Uterus (tissue), 4 donors: ENCODE results near the gene SPAG8. TPM values are rescaled to one million over a fixed set of nuclear protein-coding genes. Genes with fewer than 3 reads are reported as not detected.

Source experiments
- DNase-seq, 2 donors: peaks; one replicate each; pipeline ENCODE4 v3.0.0-alpha.2; 2019 to 2020
- H3K27ac ChIP-seq, 2 donors: fragments of 200-600 bp; sonication (generic); 1 replicate in 1 of 2; 2 replicates in 1 of 2; pipeline ENCODE4 v1.5.1; 2016 to 2018
- H3K27me3 ChIP-seq, 2 donors: fragments of 200-600 bp; sonication (generic); one replicate each; pipeline ENCODE4 v1.5.1; 2018 to 2019; ENCODE audit warnings: control low read depth in 1 of 2
- H3K36me3 ChIP-seq, 2 donors: fragments of 200-600 bp; sonication (generic); one replicate each; pipeline ENCODE4 v1.5.1; 2019; ENCODE audit warnings: control low read depth in 1 of 2
- H3K4me1 ChIP-seq, 2 donors: fragments of 200-600 bp; sonication (generic); one replicate each; pipeline ENCODE4 v1.5.1; 2018 to 2019; ENCODE audit warnings: control low read depth in 1 of 2
- H3K4me3 ChIP-seq, 2 donors: fragments of 200-600 bp; sonication (generic); 1 replicate in 1 of 2; 2 replicates in 1 of 2; pipeline ENCODE4 v1.5.1; 2018 to 2019; ENCODE audit warnings: mild to moderate bottlenecking in 1 of 2
- H3K9me3 ChIP-seq, 2 donors: fragments of 200-600 bp; sonication (generic); one replicate each; pipeline ENCODE4 v1.5.1; 2019; ENCODE audit warnings: control low read depth in 1 of 2
- CTCF ChIP-seq, 4 experiments: fragments of 200-600 bp in 2 of 4; fragments of 450-650 bp in 2 of 4; sonication (generic) in 2 of 4; IDR thresholded peaks; one replicate each; pipeline ENCODE4 v1.5.1; 2016 to 2019; ENCODE audit warnings: antibody characterized with exemption in 4 of 4, mild to moderate bottlenecking in 2 of 4, moderate library complexity in 1 of 4
- POLR2A ChIP-seq, 2 donors: fragments of 450-650 bp; IDR thresholded peaks; one replicate each; pipeline ENCODE4 v1.6.1; 2016; ENCODE audit warnings: antibody characterized with exemption in 2 of 2, mild to moderate bottlenecking in 1 of 2, moderate library complexity in 1 of 2
- intact Hi-C: fragments of 100-400 bp; cut with DNase I; formaldehyde crosslinking; loops from one replicate; pipeline ENCODE4 v1.15.1; 2023; ENCODE audit warnings: low total_unique reads
- total RNA-seq, 4 donors: library from RNA; depleted of rRNA in 3 of 4; stranded (reverse); fragments of >200 nt in 3 of 4; gene quantifications; one replicate each; pipeline versions ENCODE4 v1.1.0 to v1.2.4, GENCODE V29; 2014 to 2023
- donor health status: DM: yes; HTN: yes; CAD: no.

The SPAG8 gene
- total RNA-seq, 4 donors from 2014 or later: 0.26 to 6.0 (median 4.0) TPM; not detected in 1

GRCh38 chr9:35790025-35790384 is 22.1 kb downstream of the SPAG8 start:
- intact Hi-C loops: loop anchor here (5.0 kb wide), 1 partner anchor 92 kb away; no protein-coding TSS in a partner anchor
- Histone ChIP-seq H3K27me3 (no peaks in the 10 kb centered on the region), H3K4me1 (peaks cover 12 to 22% of the 10 kb centered on the region in 2 donors), H3K36me3 (no peaks in the 10 kb centered on the region), H3K27ac (peak overlapping the region in 1 of 2 donors; percentile 91), H3K9me3 (no peaks in the 10 kb centered on the region), H3K4me3 (no peak overlapping the region)
- no peak for DNase-seq
- TF ChIP-seq POLR2A (IDR thresholded peaks at IDR 0.05): no peak
- TF ChIP-seq CTCF (IDR thresholded peaks at IDR 0.05): no peak

DNA sequence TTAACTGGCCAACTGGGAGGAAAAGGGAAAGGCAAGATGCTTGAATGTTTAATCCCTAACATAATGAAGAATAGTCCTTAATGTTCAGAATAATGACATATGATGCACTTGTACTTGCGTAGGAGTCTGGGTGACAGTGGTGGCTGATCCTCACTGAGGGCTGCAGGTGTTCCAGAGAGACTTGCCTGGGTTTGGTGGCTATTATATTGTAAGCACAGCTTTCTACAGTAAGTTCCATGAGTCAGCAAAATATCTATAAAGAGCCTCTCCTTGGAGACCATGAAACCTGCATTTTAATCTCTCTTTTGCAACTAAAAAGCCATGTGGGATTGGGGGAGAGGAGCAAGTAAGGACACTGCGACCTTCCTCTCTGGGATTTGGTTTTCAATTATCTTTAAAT is 22.5 kb downstream of the SPAG8 start:
- Histone ChIP-seq H3K9me3 (no peaks in the 10 kb centered on the region), H3K4me3 (no peak overlapping the region), H3K27me3 (no peaks in the 10 kb centered on the region), H3K27ac (no peak overlapping the region), H3K36me3 (no peaks in the 10 kb centered on the region), H3K4me1 (peaks cover 12 to 22% of the 10 kb centered on the region in 2 donors)
- TF ChIP-seq POLR2A (IDR thresholded peaks at IDR 0.05) (no peak), CTCF (IDR thresholded peaks at IDR 0.05) (no peak)
- intact Hi-C loops: no loop called here
- no peak for DNase-seq

DNA sequence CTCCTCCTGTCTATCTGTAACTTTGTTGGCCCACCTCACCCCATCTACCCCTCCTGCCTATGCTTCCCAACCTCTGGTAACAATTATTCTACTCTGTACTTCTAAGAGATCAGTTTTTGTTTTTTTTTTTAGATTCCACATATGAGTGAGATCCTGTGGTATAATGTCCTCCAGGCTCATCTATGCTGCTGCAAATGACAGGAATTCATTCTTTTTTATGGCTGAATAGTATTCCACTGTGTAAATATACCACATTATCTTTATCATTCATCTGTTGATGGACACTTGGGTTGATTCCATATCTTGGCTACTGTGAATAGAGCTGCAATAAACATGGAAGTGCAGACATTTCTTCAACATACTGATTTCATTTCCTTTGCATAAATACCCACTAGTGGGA is 28.6 kb downstream of the SPAG8 start:
- Histone ChIP-seq H3K27ac (no peak overlapping the region), H3K36me3 (no peaks in the 10 kb centered on the region), H3K4me1 (no peaks in the 10 kb centered on the region), H3K4me3 (no peak overlapping the region), H3K27me3 (no peaks in the 10 kb centered on the region), H3K9me3 (no peaks in the 10 kb centered on the region)
- no peak for TF ChIP-seq POLR2A (IDR thresholded peaks at IDR 0.05)
- no peak for TF ChIP-seq CTCF (IDR thresholded peaks at IDR 0.05)
- no peak for DNase-seq
- intact Hi-C loops: no loop called here

GRCh38 chr9:35781066-35781465 is 31.0 kb downstream of the SPAG8 start:
- DNase-seq: no peak
- H3K36me3 ChIP-seq: no peaks in the 10 kb centered on the region
- no peak overlapping the region for H3K4me3 ChIP-seq
- intact Hi-C loops: no loop called here
- H3K27me3 ChIP-seq: no peaks in the 10 kb centered on the region
- no peaks in the 10 kb centered on the region for H3K9me3 ChIP-seq
- no peak overlapping the region for H3K27ac ChIP-seq
- no peaks in the 10 kb centered on the region for H3K4me1 ChIP-seq
- no peak for TF ChIP-seq POLR2A (IDR thresholded peaks at IDR 0.05)
- TF ChIP-seq CTCF (IDR thresholded peaks at IDR 0.05): no peak

DNA sequence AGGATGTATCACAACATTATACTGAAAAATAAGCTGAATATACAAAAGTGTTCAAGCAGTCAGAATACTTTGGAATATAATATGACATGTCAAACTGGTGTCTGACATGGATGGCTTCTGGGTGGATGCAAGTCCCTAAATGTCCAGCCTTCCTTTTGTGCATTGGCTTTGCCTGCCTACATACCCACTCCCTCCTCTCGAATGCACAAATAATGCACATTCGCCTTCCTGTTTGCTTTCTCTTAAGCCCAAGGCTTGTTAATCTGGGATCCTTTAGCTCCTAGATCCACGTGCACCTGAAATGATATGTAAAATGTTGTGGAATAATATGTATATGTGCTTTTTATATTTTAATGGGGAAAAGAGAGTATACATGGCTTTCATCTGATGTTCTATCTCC is 33.6 kb downstream of the SPAG8 start:
- DNase-seq: no peak
- TF ChIP-seq CTCF (IDR thresholded peaks at IDR 0.05) (no peak), POLR2A (IDR thresholded peaks at IDR 0.05) (no peak)
- intact Hi-C loops: no loop called here
- no peaks in the 10 kb centered on the region for H3K4me1 ChIP-seq
- no peak overlapping the region for H3K4me3 ChIP-seq
- no peaks in the 10 kb centered on the region for H3K27me3 ChIP-seq
- no peaks in the 10 kb centered on the region for H3K9me3 ChIP-seq
- H3K27ac ChIP-seq: no peak overlapping the region
- no peaks in the 10 kb centered on the region for H3K36me3 ChIP-seq
